SU-DHL-6 (cell line): ENCODE measurements around the gene TBC1D8.

Experiments used
- H2AFZ ChIP-seq: fragments of 200-600 bp; sonication (generic); 2 replicates; pipeline ENCODE4 v1.6.1; 2014; ENCODE audit warnings: low read depth, mild to moderate bottlenecking, moderate library complexity, mixed read lengths, antibody characterized with exemption, low read length; ENCODE audit not compliant: severe bottlenecking
- H3F3A ChIP-seq: fragments of 200-600 bp; shearing (Covaris generic); 2 replicates; pipeline ENCODE4 v1.6.0; 2016; ENCODE audit warnings: antibody characterized with exemption, mild to moderate bottlenecking; ENCODE audit not compliant: insufficient read depth
- H3K27ac ChIP-seq: fragments of 200-600 bp; sonication (generic); 2 replicates; pipeline ENCODE4 v1.5.1; 2016; ENCODE audit warnings: low read depth, mild to moderate bottlenecking, low read length, moderate library complexity, mixed read lengths
- H3K27me3 ChIP-seq: fragments of 200-600 bp; sonication (generic), shearing (Covaris generic); 2 replicates; pipeline ENCODE4 v1.6.0; 2014; ENCODE audit warnings: mild to moderate bottlenecking, low read length
- H3K36me3 ChIP-seq: fragments of 200-600 bp; sonication (generic); 2 replicates; pipeline ENCODE4 v1.6.1; 2014; ENCODE audit warnings: mild to moderate bottlenecking, low read length, mixed read lengths
- H3K4me2 ChIP-seq: fragments of 300-600, 200-600 bp; shearing (Covaris generic), sonication (generic); 2 replicates; pipeline ENCODE4 v1.6.0; 2014; ENCODE audit warnings: low read length, low read depth, mild to moderate bottlenecking; ENCODE audit not compliant: poor library complexity, severe bottlenecking
- H3K4me3 ChIP-seq: fragments of 200-600 bp; sonication (generic); 2 replicates; pipeline ENCODE4 v1.5.1; 2014; ENCODE audit warnings: antibody characterized with exemption, low read length, mild to moderate bottlenecking, mixed read lengths; ENCODE audit not compliant: insufficient read depth, poor library complexity, severe bottlenecking
- H3K79me2 ChIP-seq: fragments of 200-600 bp; sonication (generic); 2 replicates; pipeline ENCODE4 v1.6.1; 2014; ENCODE audit warnings: mild to moderate bottlenecking, low read length, moderate library complexity; ENCODE audit not compliant: insufficient read depth
- H3K9ac ChIP-seq: fragments of 200-600 bp; sonication (generic); 2 replicates; pipeline ENCODE4 v1.7.0; 2014; ENCODE audit warnings: mild to moderate bottlenecking, low read length
- H3K9me2 ChIP-seq: fragments of 200-600 bp; sonication (generic); replicated peaks from 2 replicates; pipeline ENCODE4 v1.6.1; 2014; ENCODE audit warnings: low read length; ENCODE audit not compliant: insufficient read depth
- H3K9me3 ChIP-seq: fragments of 200-600 bp; sonication (generic); 2 replicates; pipeline ENCODE4 v1.6.1; 2014; ENCODE audit warnings: low read length, mixed read lengths; ENCODE audit not compliant: insufficient read depth
- H4K20me1 ChIP-seq: fragments of 200-600 bp; sonication (generic); 2 replicates; pipeline ENCODE4 v1.6.1; 2014; ENCODE audit warnings: low read depth, mild to moderate bottlenecking, antibody characterized with exemption, low read length, moderate library complexity, mixed read lengths
- CTCF ChIP-seq: fragments of 200-600 bp; sonication (generic); IDR thresholded peaks from one replicate; pipeline ENCODE4 v1.5.1; 2017; ENCODE audit warnings: antibody characterized with exemption, mild to moderate bottlenecking, low read length, moderate library complexity; ENCODE audit not compliant: insufficient read depth, poor library complexity, severe bottlenecking
- EZH2phosphoT487 ChIP-seq: fragments of 200-600 bp; sonication (generic), shearing (Covaris generic); conservative IDR thresholded peaks from 2 replicates; pipeline ENCODE4 v1.6.1; 2018; ENCODE audit warnings: mild to moderate bottlenecking, antibody characterized with exemption, low read length, moderate library complexity, mixed read lengths

The TBC1D8 gene

GRCh38 chr2:101113441-101114267 is 37.5 kb downstream of the TBC1D8 start:
- H3K27ac ChIP-seq: no peak overlapping the region
- no peaks in the 10 kb centered on the region for H3K9me2 ChIP-seq
- no peaks in the 10 kb centered on the region for H3K9me3 ChIP-seq
- H4K20me1 ChIP-seq: no peaks in the 10 kb centered on the region
- H3K4me3 ChIP-seq: no peak overlapping the region
- no peak overlapping the region for H3K4me2 ChIP-seq
- no peaks in the 10 kb centered on the region for H3K79me2 ChIP-seq
- H3K9ac ChIP-seq: no peak overlapping the region
- H3F3A ChIP-seq: no peaks in the 10 kb centered on the region
- no peak for TF ChIP-seq CTCF
- TF ChIP-seq EZH2phosphoT487: no peak
- no peaks in the 10 kb centered on the region for H3K27me3 ChIP-seq
- H2AFZ ChIP-seq: no peak overlapping the region
- H3K36me3 ChIP-seq: no peaks in the 10 kb centered on the region

DNA sequence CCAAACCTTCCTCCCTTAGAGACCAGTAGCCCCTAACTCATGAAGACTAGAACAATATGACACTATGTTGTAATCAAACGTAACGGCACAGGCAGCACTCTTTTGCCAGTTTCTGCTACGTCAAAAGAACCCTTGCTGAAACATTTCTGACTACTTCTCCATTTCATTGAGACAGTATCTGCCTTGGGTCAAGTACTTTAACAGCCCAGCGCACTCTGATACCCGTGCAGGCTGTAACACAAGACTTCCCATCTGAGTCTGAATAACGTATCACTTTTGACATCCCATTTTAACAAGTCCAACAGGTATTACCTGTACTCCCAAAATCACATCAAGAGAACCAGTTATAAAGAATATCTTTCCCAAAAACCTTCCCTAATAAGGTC is 38.4 kb downstream of the TBC1D8 start:
- H3K9ac ChIP-seq: no peak overlapping the region
- no peaks in the 10 kb centered on the region for H3K9me2 ChIP-seq
- TF ChIP-seq CTCF (no peak), EZH2phosphoT487 (no peak)
- H3K27ac ChIP-seq: no peak overlapping the region
- no peaks in the 10 kb centered on the region for H3K9me3 ChIP-seq
- H3F3A ChIP-seq: no peaks in the 10 kb centered on the region
- no peak overlapping the region for H2AFZ ChIP-seq
- H3K36me3 ChIP-seq: no peaks in the 10 kb centered on the region
- no peaks in the 10 kb centered on the region for H3K79me2 ChIP-seq
- H3K4me3 ChIP-seq: no peak overlapping the region
- no peaks in the 10 kb centered on the region for H4K20me1 ChIP-seq
- no peaks in the 10 kb centered on the region for H3K27me3 ChIP-seq
- H3K4me2 ChIP-seq: no peak overlapping the region

DNA sequence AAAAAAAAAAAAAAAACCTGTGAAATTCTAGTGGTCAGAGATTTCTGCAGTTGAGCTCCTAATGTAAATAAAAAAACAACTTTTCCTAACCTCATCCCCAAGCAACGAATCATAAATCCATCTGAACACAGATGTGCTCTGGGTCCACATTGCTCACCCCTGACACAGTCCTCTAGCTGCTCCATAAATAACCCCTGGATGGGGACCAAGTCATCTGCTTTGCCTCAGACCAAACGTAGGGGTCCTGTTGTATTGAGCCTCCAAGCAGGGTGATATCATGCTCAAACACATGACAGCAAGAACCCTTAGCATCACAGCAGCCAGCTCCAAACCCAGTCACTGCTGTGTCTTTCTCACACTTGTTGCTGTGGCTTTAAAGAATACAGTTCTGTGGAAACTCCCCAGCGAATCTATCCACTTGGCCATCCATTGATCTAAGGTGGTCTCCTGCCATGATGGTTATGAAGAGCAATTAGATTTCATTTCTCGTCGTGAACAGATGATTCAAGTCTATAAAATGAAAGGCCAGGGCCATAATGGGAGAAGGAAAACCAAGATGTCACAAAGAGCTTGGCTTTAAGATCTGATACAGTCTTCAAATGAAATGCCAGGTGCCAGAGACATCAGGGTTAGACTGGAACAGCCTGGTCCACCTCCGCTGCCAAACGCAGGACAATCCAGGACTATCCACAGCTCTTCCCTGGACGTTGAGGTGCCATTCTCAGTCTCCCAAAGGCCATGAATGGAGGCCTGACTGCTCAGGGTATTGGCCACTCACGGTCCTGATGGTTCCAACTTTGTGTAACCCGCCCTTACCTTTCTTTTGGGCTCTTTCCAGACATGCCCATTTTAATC is 39.0 kb downstream of the TBC1D8 start:
- Histone ChIP-seq H3K9me2 (no peaks in the 10 kb centered on the region), H3K9ac (no peak overlapping the region), H4K20me1 (no peaks in the 10 kb centered on the region), H3K27me3 (no peaks in the 10 kb centered on the region), H3F3A (no peaks in the 10 kb centered on the region), H3K4me2 (no peak overlapping the region), H3K36me3 (no peaks in the 10 kb centered on the region), H3K4me3 (no peak overlapping the region), H2AFZ (no peak overlapping the region), H3K27ac (no peak overlapping the region), H3K79me2 (no peaks in the 10 kb centered on the region), H3K9me3 (no peaks in the 10 kb centered on the region)
- TF ChIP-seq CTCF (no peak), EZH2phosphoT487 (no peak)
